GM18526 (cell line): ENCODE data around the gene KCND3.

Experiments
- POLR2A ChIP-seq: IDR thresholded peaks from 3 replicates; pipeline ENCODE4 v1.6.1; 2011; ENCODE audit not compliant: insufficient read length; ENCODE audit errors: extremely low read depth

Gene KCND3

DNA sequence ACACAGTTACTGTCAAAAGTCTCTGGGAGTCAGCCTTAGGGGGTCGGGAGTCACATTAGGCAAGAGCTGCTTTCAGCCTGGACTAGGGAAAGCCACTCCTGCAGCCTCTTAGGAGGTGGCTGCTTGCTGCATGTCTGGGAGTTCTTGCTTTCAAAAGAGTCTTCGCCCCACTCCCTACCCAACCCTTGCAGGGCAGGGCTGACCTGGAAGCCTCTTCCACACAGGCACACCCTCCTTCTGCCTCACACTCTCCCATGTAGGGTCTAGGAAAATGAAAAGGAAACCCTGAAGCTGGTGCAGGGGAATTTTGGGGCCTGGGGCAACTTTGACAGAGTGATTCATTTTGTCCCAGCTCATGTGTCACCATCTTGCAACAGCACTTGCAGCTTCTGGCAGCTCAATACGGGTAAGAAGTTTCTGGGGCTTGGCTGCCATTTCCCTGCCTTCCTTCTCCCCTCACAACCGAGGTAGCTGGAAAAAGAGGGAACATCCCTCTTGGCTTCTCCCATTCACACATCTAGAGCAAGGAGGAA is 37.3 kb downstream of the KCND3 start:
- TF ChIP-seq POLR2A, result no peak

- no peak for TF ChIP-seq POLR2A
Measured at GRCh38 chr1:111948209-111949171, 41.0 kb downstream of the KCND3 start.

DNA sequence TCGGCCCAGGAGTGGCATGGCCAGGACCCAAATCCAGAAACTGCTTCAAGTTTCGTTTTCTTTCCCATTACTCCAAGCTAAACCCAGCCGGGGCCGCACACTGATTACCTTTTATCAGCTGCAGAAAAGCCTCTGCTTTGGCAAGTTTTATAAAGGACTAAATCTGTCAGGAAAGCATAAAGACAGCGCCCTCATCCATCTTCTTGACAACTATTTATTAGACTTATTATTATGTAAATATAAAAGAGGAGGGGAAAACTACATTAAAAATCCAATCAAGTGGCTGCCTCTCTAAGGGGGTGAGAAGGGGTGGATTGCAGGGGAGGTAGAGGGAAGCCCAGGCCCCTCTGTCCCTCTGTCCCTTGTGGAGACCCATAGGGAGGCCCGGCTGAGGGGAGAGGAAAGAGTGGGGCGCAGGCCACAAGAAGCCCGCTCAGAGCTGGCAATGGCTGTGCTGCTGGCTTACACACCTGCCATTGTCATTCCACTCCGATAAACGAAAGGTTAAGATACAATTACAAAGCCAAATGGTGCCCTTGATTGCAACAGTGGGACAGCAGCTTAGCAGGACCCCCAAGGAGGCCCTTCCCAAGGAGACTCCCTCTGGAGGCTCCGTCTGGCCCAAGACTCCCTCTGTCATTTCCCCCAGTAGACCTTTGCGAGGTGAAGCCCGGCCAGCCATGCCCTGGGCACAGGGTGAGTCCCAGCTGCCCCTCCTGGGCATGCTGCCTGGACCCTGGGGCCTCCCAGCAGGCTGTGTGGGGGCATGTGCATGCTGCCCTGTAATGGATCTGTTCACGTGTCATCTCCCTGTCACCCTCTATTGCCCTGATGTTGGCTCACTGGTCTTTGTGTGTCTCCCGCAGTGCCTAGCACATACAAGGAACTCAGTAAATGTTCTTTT is 45.4 kb downstream of the KCND3 start:
- no peak for TF ChIP-seq POLR2A

DNA sequence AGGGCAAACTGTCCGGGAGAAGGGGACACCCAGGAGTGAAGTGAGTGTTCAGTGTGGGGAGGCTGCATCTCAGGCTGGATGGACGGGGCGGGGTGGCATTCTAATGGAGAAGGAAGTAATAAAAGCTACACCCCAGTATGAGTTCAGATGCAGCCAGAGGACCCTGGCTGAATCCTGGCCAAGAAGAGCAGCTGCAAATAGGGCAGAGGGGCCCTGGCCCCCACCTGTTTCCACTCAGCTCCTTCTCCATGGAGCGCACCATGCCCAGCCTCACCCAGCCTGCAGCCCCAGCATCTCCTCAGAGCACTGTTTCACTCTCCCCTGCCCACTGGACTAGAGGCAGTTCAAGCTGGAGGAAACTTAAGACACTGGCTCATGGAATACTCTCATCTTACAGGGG is 46.4 kb downstream of the KCND3 start:
- no peak for TF ChIP-seq POLR2A

DNA sequence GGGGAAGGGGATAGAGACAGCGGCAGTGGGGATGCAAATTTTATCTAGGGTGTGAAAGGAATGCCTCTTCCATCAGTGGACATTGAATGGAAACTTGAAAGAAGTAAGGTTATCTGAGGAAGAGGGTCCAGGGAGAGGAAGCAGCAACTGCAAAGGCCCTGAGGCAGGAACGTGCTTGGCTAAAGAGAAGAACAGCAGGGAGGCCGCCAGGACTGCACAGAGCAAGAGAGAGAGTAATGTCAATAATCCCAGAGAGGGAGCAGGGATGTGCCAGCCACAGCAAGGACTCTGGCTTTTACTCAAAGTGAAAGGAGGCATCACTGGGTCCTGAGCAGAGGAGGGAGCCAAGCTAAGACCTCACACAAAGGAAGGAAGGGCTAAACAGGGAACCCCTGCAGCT is 50.9 kb downstream of the KCND3 start:
- no peak for TF ChIP-seq POLR2A

- no peak for TF ChIP-seq POLR2A
Measured at GRCh38 chr1:111938123-111938522, 51.3 kb downstream of the KCND3 start.

DNA sequence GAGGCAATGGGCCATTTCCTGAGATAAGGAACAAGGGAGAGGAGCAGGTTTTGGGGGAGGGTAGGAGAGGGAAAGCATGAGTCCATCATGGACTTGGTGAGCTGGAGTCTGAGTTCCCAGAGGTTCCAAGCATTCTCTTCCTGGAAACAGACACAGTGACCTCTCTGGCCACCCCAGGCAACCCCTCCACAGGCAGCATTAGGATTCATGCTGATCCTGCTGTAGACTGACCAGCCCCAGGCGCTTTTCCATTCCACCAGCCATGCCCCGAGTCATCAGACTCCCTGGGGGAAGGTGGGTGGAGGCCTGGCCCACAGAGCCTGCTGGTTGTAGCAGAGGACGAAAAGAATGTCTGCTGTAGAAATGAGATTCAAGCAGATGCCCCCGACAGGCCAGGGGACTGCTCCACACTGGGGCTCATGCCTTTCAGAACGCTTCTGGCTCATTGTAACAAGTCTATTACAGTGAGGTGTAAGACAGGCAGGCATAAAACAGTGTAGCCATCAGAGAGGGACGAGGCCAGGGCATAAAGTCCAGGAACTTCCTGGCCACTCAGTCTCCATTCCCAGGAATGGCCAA is 52.2 kb downstream of the KCND3 start:
- TF ChIP-seq POLR2A, result no peak

GRCh38 chr1:111934106-111934852 is 55.2 kb downstream of the KCND3 start:
- TF ChIP-seq POLR2A, result no peak

DNA sequence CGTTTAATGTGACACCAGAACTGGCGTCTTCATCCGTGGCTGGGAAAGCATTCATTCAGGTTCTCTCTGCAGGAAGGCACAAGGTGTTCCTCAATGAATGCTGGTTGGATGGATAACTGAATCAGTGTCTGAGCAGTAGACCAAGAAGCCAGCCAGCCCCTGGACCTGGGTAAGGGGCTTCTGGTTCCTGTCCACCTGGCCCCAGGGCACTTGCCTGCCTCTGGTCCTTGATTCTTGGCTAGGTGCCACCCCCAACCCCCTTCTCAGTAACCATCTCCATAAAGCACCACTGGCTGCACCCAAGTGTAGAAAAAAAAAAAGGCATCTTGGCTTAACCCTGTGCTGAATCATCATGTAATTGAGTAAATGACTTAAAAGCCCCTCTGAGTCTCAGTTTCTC is 59.1 kb downstream of the KCND3 start:
- TF ChIP-seq POLR2A, result no peak

GRCh38 chr1:111928531-111928930 is 60.9 kb downstream of the KCND3 start:
- TF ChIP-seq POLR2A, result no peak

- no peak for TF ChIP-seq POLR2A
Measured at GRCh38 chr1:111927652-111928051, 61.8 kb downstream of the KCND3 start.

- no peak for TF ChIP-seq POLR2A
Measured at GRCh38 chr1:111924786-111925185, 64.7 kb downstream of the KCND3 start.

GRCh38 chr1:111923766-111924165 is 65.7 kb downstream of the KCND3 start:
- TF ChIP-seq POLR2A, result no peak

DNA sequence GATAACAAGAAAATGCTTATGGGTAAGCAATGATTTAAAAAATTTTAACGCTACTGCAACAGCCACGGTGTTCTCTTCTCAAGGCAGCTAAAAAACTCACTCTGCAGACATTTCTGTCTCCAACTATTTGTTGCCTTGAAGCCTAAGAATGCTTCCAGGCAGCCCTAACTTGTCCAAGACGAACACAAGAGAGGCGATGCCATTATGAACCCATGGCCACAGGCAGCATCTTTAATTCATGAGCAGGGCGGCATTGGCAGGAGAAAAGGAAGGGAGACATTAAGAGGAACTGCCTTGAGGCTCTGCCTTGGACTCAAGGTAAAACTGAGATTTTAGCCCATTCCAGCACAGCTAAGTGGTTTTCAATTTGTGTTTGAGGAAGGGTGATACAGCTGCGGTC is 67.5 kb downstream of the KCND3 start:
- no peak for TF ChIP-seq POLR2A
